ENCODE data around the gene UPP2.

The UPP2 gene

DNA sequence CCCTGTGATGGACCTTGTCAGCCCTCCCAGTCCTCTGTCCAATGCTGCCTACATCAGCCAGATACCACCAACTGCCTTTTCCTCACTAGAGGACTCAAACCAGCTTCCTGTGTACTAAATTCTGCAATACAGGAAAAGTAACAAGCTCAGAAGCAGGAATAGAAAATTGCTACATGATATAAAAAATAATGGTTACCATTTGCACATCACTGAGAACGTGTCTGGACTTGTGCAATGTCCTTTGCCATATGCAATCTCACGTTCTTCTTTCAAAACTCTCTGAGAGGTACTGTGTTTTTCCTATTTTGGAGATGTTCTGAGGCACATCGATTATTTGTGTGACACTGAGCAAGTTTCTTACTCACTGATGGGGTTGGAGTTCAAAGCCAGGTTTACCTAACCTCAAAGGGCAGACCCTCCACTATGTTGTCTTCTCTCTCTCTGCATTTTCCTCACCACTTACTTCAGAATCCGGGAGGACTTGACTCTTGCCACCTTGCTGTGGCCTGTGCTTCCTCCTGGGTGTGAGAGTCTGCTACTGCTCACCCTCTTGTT is 12.1 kb downstream of the UPP2 start:
- Histone ChIP-seq H3K79me2 (ENCODE audit: low read length) (no peaks in the 10 kb centered on the region), H3K27me3 (ENCODE audit: low read depth, low read length) (no peaks in the 10 kb centered on the region; the same call in 1 of the 2 replicates), H3K36me3 (replicated peaks; ENCODE audit: low read depth, low read length) (no peaks in the 10 kb centered on the region), H3K4me2 (ENCODE audit: low read length) (no peak overlapping the region), H3K4me3 (ENCODE audit: low read length) (no peak overlapping the region), H3K9me3 (ENCODE audit: insufficient read depth, low read length) (no peaks in the 10 kb centered on the region), H2AFZ (ENCODE audit: low read depth, low read length) (no peak overlapping the region), H3K27ac (ENCODE audit: low read length) (no peak overlapping the region), H3K9ac (ENCODE audit: low read length) (no peak overlapping the region), H3K4me1 (ENCODE audit: low read length) (no peaks in the 10 kb centered on the region), H4K20me1 (ENCODE audit: insufficient read depth, low read length) (no peaks in the 10 kb centered on the region)
- TF ChIP-seq, protein P1, sequence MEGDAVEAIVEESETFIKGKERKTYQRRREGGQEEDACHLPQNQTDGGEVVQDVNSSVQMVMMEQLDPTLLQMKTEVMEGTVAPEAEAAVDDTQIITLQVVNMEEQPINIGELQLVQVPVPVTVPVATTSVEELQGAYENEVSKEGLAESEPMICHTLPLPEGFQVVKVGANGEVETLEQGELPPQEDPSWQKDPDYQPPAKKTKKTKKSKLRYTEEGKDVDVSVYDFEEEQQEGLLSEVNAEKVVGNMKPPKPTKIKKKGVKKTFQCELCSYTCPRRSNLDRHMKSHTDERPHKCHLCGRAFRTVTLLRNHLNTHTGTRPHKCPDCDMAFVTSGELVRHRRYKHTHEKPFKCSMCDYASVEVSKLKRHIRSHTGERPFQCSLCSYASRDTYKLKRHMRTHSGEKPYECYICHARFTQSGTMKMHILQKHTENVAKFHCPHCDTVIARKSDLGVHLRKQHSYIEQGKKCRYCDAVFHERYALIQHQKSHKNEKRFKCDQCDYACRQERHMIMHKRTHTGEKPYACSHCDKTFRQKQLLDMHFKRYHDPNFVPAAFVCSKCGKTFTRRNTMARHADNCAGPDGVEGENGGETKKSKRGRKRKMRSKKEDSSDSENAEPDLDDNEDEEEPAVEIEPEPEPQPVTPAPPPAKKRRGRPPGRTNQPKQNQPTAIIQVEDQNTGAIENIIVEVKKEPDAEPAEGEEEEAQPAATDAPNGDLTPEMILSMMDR (IDR thresholded peaks at IDR 0.05; ENCODE audit: low read depth, low read length), result no peak
- TF ChIP-seq EZH2phosphoT487 (IDR thresholded peaks at IDR 0.05; ENCODE audit: low read depth), result no peak

- Histone ChIP-seq H3K79me2 (ENCODE audit: low read length) (no peaks in the 10 kb centered on the region), H3K4me3 (ENCODE audit: low read length) (no peak overlapping the region), H3K27ac (ENCODE audit: low read length) (no peak overlapping the region), H3K27me3 (ENCODE audit: low read depth, low read length) (no peaks in the 10 kb centered on the region; the same call in 1 of the 2 replicates), H3K9ac (ENCODE audit: low read length) (no peak overlapping the region), H2AFZ (ENCODE audit: low read depth, low read length) (no peak overlapping the region), H4K20me1 (ENCODE audit: insufficient read depth, low read length) (no peaks in the 10 kb centered on the region), H3K4me1 (ENCODE audit: low read length) (no peaks in the 10 kb centered on the region), H3K36me3 (replicated peaks; ENCODE audit: low read depth, low read length) (no peaks in the 10 kb centered on the region), H3K9me3 (ENCODE audit: insufficient read depth, low read length) (no peaks in the 10 kb centered on the region), H3K4me2 (ENCODE audit: low read length) (no peak overlapping the region)
- TF ChIP-seq, protein P1 (IDR thresholded peaks at IDR 0.05; ENCODE audit: low read depth, low read length), result no peak
- TF ChIP-seq EZH2phosphoT487 (IDR thresholded peaks at IDR 0.05; ENCODE audit: low read depth), result no peak
Observed at GRCh38 chr2:158114516-158114915, 12.8 kb downstream of the UPP2 start.

DNA sequence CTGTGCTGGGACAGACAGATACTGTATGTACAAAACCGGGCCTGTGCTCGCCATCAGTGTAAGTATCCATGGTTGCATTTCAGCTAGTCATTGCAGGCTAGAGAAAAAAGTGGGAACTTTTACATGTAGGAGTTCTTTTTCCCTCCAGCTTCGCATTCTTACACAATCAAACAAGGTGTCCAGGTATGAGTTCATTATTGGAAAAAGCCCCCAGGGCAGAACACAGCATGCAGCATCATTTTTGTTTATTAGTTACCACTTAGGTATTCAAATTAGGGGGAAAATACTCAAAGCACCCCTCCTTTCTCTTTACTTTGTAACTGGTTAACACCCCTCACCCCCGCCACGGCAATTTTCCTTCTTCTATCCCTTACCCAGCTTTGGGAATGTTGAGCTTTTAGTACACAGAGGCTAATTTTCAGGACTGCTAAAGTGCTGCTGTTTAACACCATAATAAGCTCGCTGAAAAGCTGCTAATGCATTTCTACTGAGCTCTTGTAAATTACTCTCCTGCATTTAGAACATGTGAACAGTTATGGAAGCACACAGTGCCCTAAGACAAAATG is 13.6 kb downstream of the UPP2 start:
- Histone ChIP-seq H3K4me2 (ENCODE audit: low read length) (no peak overlapping the region), H3K4me1 (ENCODE audit: low read length) (no peaks in the 10 kb centered on the region), H3K9ac (ENCODE audit: low read length) (no peak overlapping the region), H3K27ac (ENCODE audit: low read length) (no peak overlapping the region), H3K9me3 (ENCODE audit: insufficient read depth, low read length) (no peaks in the 10 kb centered on the region), H4K20me1 (ENCODE audit: insufficient read depth, low read length) (no peaks in the 10 kb centered on the region), H3K27me3 (ENCODE audit: low read depth, low read length) (no peaks in the 10 kb centered on the region; the same call in 1 of the 2 replicates), H3K4me3 (ENCODE audit: low read length) (no peak overlapping the region), H2AFZ (ENCODE audit: low read depth, low read length) (no peak overlapping the region), H3K36me3 (replicated peaks; ENCODE audit: low read depth, low read length) (no peaks in the 10 kb centered on the region), H3K79me2 (ENCODE audit: low read length) (no peaks in the 10 kb centered on the region)
- TF ChIP-seq, protein P1 (IDR thresholded peaks at IDR 0.05; ENCODE audit: low read depth, low read length), result no peak
- TF ChIP-seq EZH2phosphoT487 (IDR thresholded peaks at IDR 0.05; ENCODE audit: low read depth), result no peak

DNA sequence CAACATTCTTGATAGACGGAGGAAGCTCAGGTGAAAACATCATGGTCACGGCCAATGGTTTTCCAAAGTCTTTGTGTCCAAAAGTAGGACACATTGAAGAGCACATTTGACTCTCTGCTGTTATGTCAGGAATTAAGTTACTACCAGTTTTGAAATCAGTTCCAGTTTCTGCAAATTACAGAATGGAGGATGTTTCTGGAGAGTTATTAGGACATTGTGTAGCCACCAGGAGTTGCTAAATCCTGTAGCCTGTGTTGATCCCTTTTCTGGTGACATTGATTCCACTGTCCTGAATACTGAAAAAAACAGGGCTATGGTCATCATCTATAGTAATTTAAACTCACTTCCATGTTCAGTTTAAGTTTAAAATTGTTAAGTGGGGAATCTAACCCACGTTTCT is 15.3 kb downstream of the UPP2 start:
- TF ChIP-seq, protein P1 (IDR thresholded peaks at IDR 0.05; ENCODE audit: low read depth, low read length), result no peak
- no peak for TF ChIP-seq EZH2phosphoT487 (IDR thresholded peaks at IDR 0.05; ENCODE audit: low read depth)
- Histone ChIP-seq H3K4me1 (ENCODE audit: low read length) (no peaks in the 10 kb centered on the region), H3K4me2 (ENCODE audit: low read length) (no peak overlapping the region)

More for the DNA sequence above, 15.3 kb downstream of the UPP2 start:
- Histone ChIP-seq H4K20me1 (ENCODE audit: insufficient read depth, low read length) (no peaks in the 10 kb centered on the region), H3K4me3 (ENCODE audit: low read length) (no peak overlapping the region), H3K79me2 (ENCODE audit: low read length) (no peaks in the 10 kb centered on the region), H2AFZ (ENCODE audit: low read depth, low read length) (no peak overlapping the region), H3K27me3 (ENCODE audit: low read depth, low read length) (no peaks in the 10 kb centered on the region; the same call in 1 of the 2 replicates), H3K9me3 (ENCODE audit: insufficient read depth, low read length) (no peaks in the 10 kb centered on the region), H3K27ac (ENCODE audit: low read length) (no peak overlapping the region), H3K36me3 (replicated peaks; ENCODE audit: low read depth, low read length) (no peaks in the 10 kb centered on the region), H3K9ac (ENCODE audit: low read length) (no peak overlapping the region)

Measured in OCI-LY3 (cell line).